Measurements from ENCODE around the gene FSIP1. TPM values are rescaled to one million over a fixed set of nuclear protein-coding genes. Genes with fewer than 3 reads are reported as not detected.
A peak's percentile ranks its signal among the peaks of the same experiment; 100 is the strongest.

FSIP1 gene
- total RNA-seq, 2 donors from 2014 or later = 0.33 TPM; not detected in 1

- intact Hi-C loops (cut with DNase I) = no loop called here
- Histone ChIP-seq H3K4me3 (no peak overlapping the region), H3K9me3 (no peaks in the 10 kb centered on the region), H3K27ac (no peak overlapping the region), H3K27me3 (no peaks in the 10 kb centered on the region), H3K4me1 (no peaks in the 10 kb centered on the region), H3K36me3 (replicated peaks in 1 of 2; ENCODE audit: insufficient read depth in 1 of 2, low read depth in 2 of 2) (no peaks in the 10 kb centered on the region)
- ATAC-seq = no peak
- no peak for TF ChIP-seq POLR2A (IDR thresholded peaks at IDR 0.05)
- TF ChIP-seq, protein P1, sequence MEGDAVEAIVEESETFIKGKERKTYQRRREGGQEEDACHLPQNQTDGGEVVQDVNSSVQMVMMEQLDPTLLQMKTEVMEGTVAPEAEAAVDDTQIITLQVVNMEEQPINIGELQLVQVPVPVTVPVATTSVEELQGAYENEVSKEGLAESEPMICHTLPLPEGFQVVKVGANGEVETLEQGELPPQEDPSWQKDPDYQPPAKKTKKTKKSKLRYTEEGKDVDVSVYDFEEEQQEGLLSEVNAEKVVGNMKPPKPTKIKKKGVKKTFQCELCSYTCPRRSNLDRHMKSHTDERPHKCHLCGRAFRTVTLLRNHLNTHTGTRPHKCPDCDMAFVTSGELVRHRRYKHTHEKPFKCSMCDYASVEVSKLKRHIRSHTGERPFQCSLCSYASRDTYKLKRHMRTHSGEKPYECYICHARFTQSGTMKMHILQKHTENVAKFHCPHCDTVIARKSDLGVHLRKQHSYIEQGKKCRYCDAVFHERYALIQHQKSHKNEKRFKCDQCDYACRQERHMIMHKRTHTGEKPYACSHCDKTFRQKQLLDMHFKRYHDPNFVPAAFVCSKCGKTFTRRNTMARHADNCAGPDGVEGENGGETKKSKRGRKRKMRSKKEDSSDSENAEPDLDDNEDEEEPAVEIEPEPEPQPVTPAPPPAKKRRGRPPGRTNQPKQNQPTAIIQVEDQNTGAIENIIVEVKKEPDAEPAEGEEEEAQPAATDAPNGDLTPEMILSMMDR (IDR thresholded peaks at IDR 0.05) = no peak
- DNase-seq = peak in 1 of 4 donors; percentile 9
- 55 to 68% methylated on average over 6 of the region's 6 CpGs for WGBS, 2 donors
These were observed 91.6 kb downstream of the FSIP1 start for GRCh38 chr15:39690881-39691634.

GRCh38 chr15:39687965-39688364, 94.7 kb downstream of the FSIP1 start:
- ATAC-seq (no peak), DNase-seq (no peak)
- Histone ChIP-seq H3K27me3 (no peaks in the 10 kb centered on the region), H3K27ac (no peak overlapping the region), H3K4me3 (no peak overlapping the region), H3K36me3 (replicated peaks in 1 of 2; ENCODE audit: insufficient read depth in 1 of 2, low read depth in 2 of 2) (no peaks in the 10 kb centered on the region), H3K4me1 (no peaks in the 10 kb centered on the region), H3K9me3 (no peaks in the 10 kb centered on the region)
- TF ChIP-seq, protein P1 (IDR thresholded peaks at IDR 0.05) = no peak
- TF ChIP-seq POLR2A (IDR thresholded peaks at IDR 0.05) = no peak
- intact Hi-C loops (cut with DNase I) = loop anchor here (5.0 kb wide), 1 partner anchor 69 kb away; no protein-coding TSS in a partner anchor
- WGBS, 2 donors = 66 to 79% methylated on average over 2 of the region's 2 CpGs

DNA sequence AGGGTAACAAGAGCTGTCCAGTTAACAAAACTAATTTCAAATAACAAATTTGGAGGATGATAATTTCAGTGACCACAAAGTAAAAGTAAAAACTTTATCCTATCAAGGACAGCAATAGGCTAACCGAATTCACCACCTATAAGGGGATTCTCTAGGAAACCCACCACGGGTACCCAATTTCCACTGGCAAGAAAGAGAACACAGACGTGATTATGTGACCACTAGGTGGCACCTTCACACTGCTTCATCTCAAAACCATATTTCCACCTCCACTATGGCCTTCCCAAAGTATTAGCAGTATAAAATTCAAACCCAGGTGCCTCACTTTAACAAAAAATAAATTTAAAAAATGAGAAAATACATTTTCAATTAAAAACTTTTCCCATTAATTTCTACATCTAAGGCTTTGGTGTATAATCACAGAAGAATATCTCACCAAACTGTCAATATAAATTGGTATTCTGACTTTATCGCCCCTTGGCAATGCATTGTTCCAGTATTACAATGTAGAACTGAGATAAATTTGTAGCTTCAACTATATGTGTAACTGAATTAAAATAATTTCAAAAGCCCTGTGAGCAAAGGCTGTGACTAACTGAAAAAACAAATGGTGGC, 96.5 kb downstream of the FSIP1 start:
- intact Hi-C loops (cut with DNase I) = loop anchor here (5.0 kb wide), 1 partner anchor 71 kb away; no protein-coding TSS in a partner anchor
- H3K27ac ChIP-seq = no peak overlapping the region
- no peaks in the 10 kb centered on the region for H3K27me3 ChIP-seq
- H3K9me3 ChIP-seq = no peaks in the 10 kb centered on the region
- TF ChIP-seq, protein P1 (IDR thresholded peaks at IDR 0.05) = peak; percentile 9 to 79 (median 66)
- no peak for TF ChIP-seq POLR2A (IDR thresholded peaks at IDR 0.05)
- DNase-seq (peak; percentile 25 to 48 (median 46)), ATAC-seq (no peak)
- H3K4me1 ChIP-seq = no peaks in the 10 kb centered on the region
- H3K36me3 ChIP-seq (replicated peaks in 1 of 2; ENCODE audit: insufficient read depth in 1 of 2, low read depth in 2 of 2) = no peaks in the 10 kb centered on the region
- no peak overlapping the region for H3K4me3 ChIP-seq
- WGBS, 2 donors = 25 to 30% methylated on average over 4 of the region's 4 CpGs

DNA sequence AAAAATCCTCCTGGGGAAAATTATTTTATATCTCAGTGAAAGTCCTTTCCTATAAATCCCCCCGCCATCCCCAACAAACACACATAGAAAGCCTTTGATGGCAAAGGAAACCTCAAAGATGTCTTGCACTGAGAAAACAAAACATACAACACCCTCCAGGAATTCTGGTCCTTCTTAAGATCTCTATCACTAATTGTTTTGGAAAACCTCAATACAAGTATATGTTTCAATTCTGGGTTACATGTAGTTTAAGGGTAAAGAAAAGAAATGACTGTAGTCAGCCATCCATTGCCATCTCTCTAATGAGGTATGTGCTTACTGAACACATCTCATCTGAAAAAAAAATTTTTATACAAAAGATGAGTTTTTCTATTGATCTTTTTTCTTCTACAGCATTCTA, 97.3 kb downstream of the FSIP1 start:
- intact Hi-C loops (cut with DNase I) = loop anchor here (5.0 kb wide), 1 partner anchor 72 kb away; no protein-coding TSS in a partner anchor
- no peaks in the 10 kb centered on the region for H3K4me1 ChIP-seq
- ATAC-seq = no peak
- no peak overlapping the region for H3K27ac ChIP-seq
- TF ChIP-seq, protein P1 (IDR thresholded peaks at IDR 0.05) = no peak
- TF ChIP-seq POLR2A (IDR thresholded peaks at IDR 0.05) = no peak
- H3K9me3 ChIP-seq = no peaks in the 10 kb centered on the region
- no peak overlapping the region for H3K4me3 ChIP-seq
- H3K27me3 ChIP-seq = no peaks in the 10 kb centered on the region
- WGBS, 2 donors = 65 to 88% methylated on average over 1 of the region's 1 CpG
- no peaks in the 10 kb centered on the region for H3K36me3 ChIP-seq (replicated peaks in 1 of 2; ENCODE audit: insufficient read depth in 1 of 2, low read depth in 2 of 2)
- DNase-seq = no peak

Measured in body of pancreas (tissue), 4 donors.